Sigmoid colon (tissue), 7 donors: ENCODE measurements around the gene NEO1. TPM values are rescaled to one million over a fixed set of nuclear protein-coding genes. Genes with fewer than 3 reads are reported as not detected.

Experiments used
- DNase-seq: peaks from one replicate; pipeline ENCODE4 v3.0.0-alpha.2; 2019
- H3K27ac ChIP-seq, 4 donors: fragments of 200-600 bp; sonication (generic); one replicate each; pipeline ENCODE4 v1.5.1; 2016 to 2019; ENCODE audit warnings: mild to moderate bottlenecking in 1 of 4
- H3K27me3 ChIP-seq, 3 donors: fragments of 200-600 bp; sonication (generic); one replicate each; pipeline ENCODE4 v1.5.1; 2019; ENCODE audit warnings: mild to moderate bottlenecking in 1 of 3
- H3K36me3 ChIP-seq, 4 donors: fragments of 200-600 bp; sonication (generic); one replicate each; pipeline ENCODE4 v1.5.1; 2016 to 2019
- H3K4me1 ChIP-seq, 4 donors: fragments of 200-600 bp; sonication (generic); one replicate each; pipeline ENCODE4 v1.5.1; 2017 to 2019
- H3K4me3 ChIP-seq, 4 donors: fragments of 200-600 bp; sonication (generic); one replicate each; pipeline ENCODE4 v1.5.1; 2017 to 2019; ENCODE audit warnings: mild to moderate bottlenecking in 2 of 4, moderate library complexity in 1 of 4
- H3K9me3 ChIP-seq, 4 donors: fragments of 200-600 bp in 3 of 4; sonication (generic) in 3 of 4; one replicate each; pipeline versions ENCODE4 v1.5.1 to v1.6.1; 2013 to 2019
- EP300 ChIP-seq, 4 donors: sonication (generic); formaldehyde crosslinking; IDR thresholded peaks; one replicate each; pipeline ENCODE4 v1.6.1; 2017; ENCODE audit warnings: antibody characterized with exemption in 4 of 4
- POLR2A ChIP-seq, 2 donors: fragments of 450-650 bp; IDR thresholded peaks; one replicate each; pipeline ENCODE4 v1.6.1; 2016; ENCODE audit warnings: antibody characterized with exemption in 2 of 2, mild to moderate bottlenecking in 2 of 2, moderate library complexity in 2 of 2
- POLR2AphosphoS5 ChIP-seq, 4 donors: sonication (generic); formaldehyde crosslinking; IDR thresholded peaks; one replicate each; pipeline ENCODE4 v1.6.1; 2017; ENCODE audit warnings: antibody characterized with exemption in 4 of 4
- WGBS, 2 donors: extraction: QIAGEN DNeasy Blood & Tissue Kit; methylation state at CpG; one replicate each; pipeline ENCODE4 v1.1.7; 2013; 5-methylcytosine and 5-hydroxymethylcytosine counted together
- intact Hi-C: fragments of 100-400 bp; cut with DNase I; formaldehyde crosslinking; loops from one replicate; pipeline ENCODE4 v1.15.1; 2023
- polyA plus RNA-seq, 3 donors: library from polyadenylated mRNA; stranded (reverse); fragments of 200-250 nt; gene quantifications; one replicate each; pipeline ENCODE4 v1.2.3, GENCODE V29; 2013
- total RNA-seq, 4 donors: library from RNA; depleted of rRNA; stranded (reverse); fragments of >200 nt; gene quantifications; one replicate each; pipeline ENCODE4 v1.1.0, GENCODE V29; 2016
- TF ChIP-seq, protein P1 (sequence below), 4 experiments: fragments of 450-650 bp in 3 of 4; fragments of 200-600 bp in 1 of 4; IDR thresholded peaks; one replicate each; pipeline ENCODE4 v1.5.1; 2016 to 2019; ENCODE audit warnings: antibody characterized with exemption in 4 of 4, mild to moderate bottlenecking in 3 of 4, moderate library complexity in 2 of 4
- donor health status: healthy with polysubstance abuse.
- donor health status: Bipolar disorder and iron deficiency.
- donor health status: healthy.

NEO1 gene
- total and polyA plus RNA-seq, 7 donors, result 9.0 to 56.5 (median 26.8) TPM

- TF ChIP-seq, protein P1, sequence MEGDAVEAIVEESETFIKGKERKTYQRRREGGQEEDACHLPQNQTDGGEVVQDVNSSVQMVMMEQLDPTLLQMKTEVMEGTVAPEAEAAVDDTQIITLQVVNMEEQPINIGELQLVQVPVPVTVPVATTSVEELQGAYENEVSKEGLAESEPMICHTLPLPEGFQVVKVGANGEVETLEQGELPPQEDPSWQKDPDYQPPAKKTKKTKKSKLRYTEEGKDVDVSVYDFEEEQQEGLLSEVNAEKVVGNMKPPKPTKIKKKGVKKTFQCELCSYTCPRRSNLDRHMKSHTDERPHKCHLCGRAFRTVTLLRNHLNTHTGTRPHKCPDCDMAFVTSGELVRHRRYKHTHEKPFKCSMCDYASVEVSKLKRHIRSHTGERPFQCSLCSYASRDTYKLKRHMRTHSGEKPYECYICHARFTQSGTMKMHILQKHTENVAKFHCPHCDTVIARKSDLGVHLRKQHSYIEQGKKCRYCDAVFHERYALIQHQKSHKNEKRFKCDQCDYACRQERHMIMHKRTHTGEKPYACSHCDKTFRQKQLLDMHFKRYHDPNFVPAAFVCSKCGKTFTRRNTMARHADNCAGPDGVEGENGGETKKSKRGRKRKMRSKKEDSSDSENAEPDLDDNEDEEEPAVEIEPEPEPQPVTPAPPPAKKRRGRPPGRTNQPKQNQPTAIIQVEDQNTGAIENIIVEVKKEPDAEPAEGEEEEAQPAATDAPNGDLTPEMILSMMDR (IDR thresholded peaks at IDR 0.05), result no peak
- TF ChIP-seq POLR2A (IDR thresholded peaks at IDR 0.05) (no peak), EP300 (IDR thresholded peaks at IDR 0.05) (no peak), POLR2AphosphoS5 (IDR thresholded peaks at IDR 0.05) (no peak)
- WGBS, 2 donors, result 55 to 63% methylated on average over 4 of the region's 4 CpGs
These were observed 25.7 kb upstream of the NEO1 start for GRCh38 chr15:73026511-73027054.

DNA sequence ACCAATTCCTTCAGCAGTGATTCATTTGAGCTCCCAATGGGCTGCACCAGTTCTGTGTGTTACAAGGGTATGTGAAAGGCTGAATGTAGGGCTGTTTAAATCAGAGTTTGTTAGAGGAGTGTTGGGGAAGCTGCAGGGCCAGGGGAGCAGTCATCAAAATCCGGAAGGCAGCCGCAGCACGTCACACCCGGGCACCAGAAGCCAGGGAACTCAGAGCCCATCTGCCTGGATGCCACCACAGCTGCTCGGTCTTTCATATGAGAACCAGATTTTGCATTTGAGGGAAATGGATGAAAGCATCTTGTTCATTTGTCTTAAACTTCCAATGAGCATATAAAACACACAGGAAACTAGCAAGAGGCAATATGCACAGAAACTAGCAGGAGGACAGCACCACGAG, 24.2 kb upstream of the NEO1 start:
- Histone ChIP-seq H3K36me3 (no peaks in the 10 kb centered on the region), H3K4me3 (no peak overlapping the region), H3K4me1 (no peaks in the 10 kb centered on the region), H3K27me3 (no peaks in the 10 kb centered on the region), H3K27ac (no peak overlapping the region), H3K9me3 (no peaks in the 10 kb centered on the region)
- TF ChIP-seq EP300 (IDR thresholded peaks at IDR 0.05), result no peak
- DNase-seq, result no peak
- 90 to 93% methylated on average over 6 of the region's 6 CpGs for WGBS, 2 donors
- intact Hi-C loops, result no loop called here

More at GRCh38 chr15:73026511-73027054, 25.7 kb upstream of the NEO1 start:
- no peak for DNase-seq
- Histone ChIP-seq H3K27me3 (no peaks in the 10 kb centered on the region), H3K27ac (no peak overlapping the region), H3K36me3 (no peaks in the 10 kb centered on the region), H3K9me3 (no peaks in the 10 kb centered on the region), H3K4me1 (peaks cover 0 to 8% (median 0%) of the 10 kb centered on the region in 4 donors), H3K4me3 (no peak overlapping the region)
- intact Hi-C loops, result no loop called here

- Histone ChIP-seq H3K9me3 (no peaks in the 10 kb centered on the region), H3K27ac (no peak overlapping the region), H3K36me3 (no peaks in the 10 kb centered on the region), H3K4me3 (no peak overlapping the region), H3K27me3 (no peaks in the 10 kb centered on the region), H3K4me1 (no peaks in the 10 kb centered on the region)
- WGBS, 2 donors, result 22 to 53% methylated on average over 7 of the region's 7 CpGs
- no peak for DNase-seq
- intact Hi-C loops, result no loop called here
- TF ChIP-seq POLR2AphosphoS5 (IDR thresholded peaks at IDR 0.05), result no peak
- TF ChIP-seq EP300 (IDR thresholded peaks at IDR 0.05), result no peak
- TF ChIP-seq POLR2A (IDR thresholded peaks at IDR 0.05), result no peak
- TF ChIP-seq, protein P1 (IDR thresholded peaks at IDR 0.05), result no peak
These were observed 23.3 kb upstream of the NEO1 start for GRCh38 chr15:73028831-73029451.

- H3K36me3 ChIP-seq, result no peaks in the 10 kb centered on the region
These were observed 22.1 kb upstream of the NEO1 start for GRCh38 chr15:73030122-73030679.

GRCh38 chr15:73031648-73032047, 20.6 kb upstream of the NEO1 start:
- no peaks in the 10 kb centered on the region for H3K9me3 ChIP-seq
- H3K27me3 ChIP-seq, result no peaks in the 10 kb centered on the region
- no peak overlapping the region for H3K4me3 ChIP-seq
- 60 to 83% methylated on average over 2 of the region's 2 CpGs for WGBS, 2 donors
- H3K27ac ChIP-seq, result no peak overlapping the region
- TF ChIP-seq POLR2A (IDR thresholded peaks at IDR 0.05) (no peak), EP300 (IDR thresholded peaks at IDR 0.05) (no peak)
- TF ChIP-seq, protein P1 (IDR thresholded peaks at IDR 0.05), result no peak
- intact Hi-C loops, result no loop called here
- DNase-seq, result no peak
- H3K4me1 ChIP-seq, result no peaks in the 10 kb centered on the region
- H3K36me3 ChIP-seq, result no peaks in the 10 kb centered on the region

More at GRCh38 chr15:73030122-73030679, 22.1 kb upstream of the NEO1 start:
- intact Hi-C loops, result no loop called here
- no peaks in the 10 kb centered on the region for H3K9me3 ChIP-seq
- no peaks in the 10 kb centered on the region for H3K4me1 ChIP-seq
- no peaks in the 10 kb centered on the region for H3K27me3 ChIP-seq
- H3K4me3 ChIP-seq, result no peak overlapping the region
- DNase-seq, result no peak
- TF ChIP-seq, protein P1 (IDR thresholded peaks at IDR 0.05), result no peak
- no peak for TF ChIP-seq EP300 (IDR thresholded peaks at IDR 0.05)
- no peak for TF ChIP-seq POLR2A (IDR thresholded peaks at IDR 0.05)
- TF ChIP-seq POLR2AphosphoS5 (IDR thresholded peaks at IDR 0.05), result no peak
- H3K27ac ChIP-seq, result no peak overlapping the region
- WGBS, 2 donors, result 75 to 80% methylated on average over 4 of the region's 4 CpGs
